Measurements from ENCODE around the gene SLC5A10.
"Not testable (repeated sequence)": the region's sequence is repeated elsewhere in the genome, so short reads cannot be mapped to it uniquely, and the experiment has no call there.

The SLC5A10 gene

GRCh38 chr17:19021622-19022083 is 69.7 kb downstream of the SLC5A10 start:
- no peak for DNase-seq

GRCh38 chr17:19022128-19022527 is 70.2 kb downstream of the SLC5A10 start:
- no peak for DNase-seq

- no peak for DNase-seq
These were observed 70.8 kb downstream of the SLC5A10 start for GRCh38 chr17:19022747-19023146.

- DNase-seq = no peak
These were observed 71.4 kb downstream of the SLC5A10 start for GRCh38 chr17:19023209-19023999.

- DNase-seq = no peak
These were observed 72.4 kb downstream of the SLC5A10 start for GRCh38 chr17:19024101-19025078.

GRCh38 chr17:19028671-19029070 is 76.7 kb downstream of the SLC5A10 start:
- DNase-seq = not testable (repeated sequence)

- not testable (repeated sequence) for DNase-seq
These were observed 77.8 kb downstream of the SLC5A10 start for GRCh38 chr17:19029740-19030139.

GRCh38 chr17:19030771-19031449 is 78.9 kb downstream of the SLC5A10 start:
- DNase-seq = not testable (repeated sequence)

- not testable (repeated sequence) for DNase-seq
These were observed 79.8 kb downstream of the SLC5A10 start for GRCh38 chr17:19031729-19032128.

GRCh38 chr17:19032377-19032988 is 80.5 kb downstream of the SLC5A10 start:
- DNase-seq = not testable (repeated sequence)

- DNase-seq = not testable (repeated sequence)
These were observed 84.2 kb downstream of the SLC5A10 start for GRCh38 chr17:19036186-19036585.

- not testable (repeated sequence) for DNase-seq
These were observed 85.6 kb downstream of the SLC5A10 start for GRCh38 chr17:19037547-19037946.

- not testable (repeated sequence) for DNase-seq
These were observed 86.0 kb downstream of the SLC5A10 start for GRCh38 chr17:19038007-19038406.

GRCh38 chr17:19038730-19039129 is 86.8 kb downstream of the SLC5A10 start:
- not testable (repeated sequence) for DNase-seq

- not testable (repeated sequence) for DNase-seq
These were observed 88.4 kb downstream of the SLC5A10 start for GRCh38 chr17:19040350-19040749.

GRCh38 chr17:19041871-19042270 is 89.9 kb downstream of the SLC5A10 start:
- DNase-seq = not testable (repeated sequence)

- DNase-seq = not testable (repeated sequence)
These were observed 90.4 kb downstream of the SLC5A10 start for GRCh38 chr17:19042369-19042768.

GRCh38 chr17:19043032-19043431 is 91.1 kb downstream of the SLC5A10 start:
- not testable (repeated sequence) for DNase-seq

GRCh38 chr17:19044643-19045042 is 92.7 kb downstream of the SLC5A10 start:
- not testable (repeated sequence) for DNase-seq

GRCh38 chr17:19046782-19047375 is 94.9 kb downstream of the SLC5A10 start, which contains the start of gene GRAP:
Gene GRAP (minus strand): TSS chr17:19046957. CDS start chr17:19046926, 31 bp downstream.
- not testable (repeated sequence) for DNase-seq

GRCh38 chr17:19047510-19047909 is 95.5 kb downstream of the SLC5A10 start:
- not testable (repeated sequence) for DNase-seq

- DNase-seq = not testable (repeated sequence)
These were observed 96.9 kb downstream of the SLC5A10 start for GRCh38 chr17:19048826-19049225.
